NCI-H2029 treated with DMSO at 0.1 percent for 48 hours (cell line): Measurements from ENCODE around the gene ZNF132.
"Not testable (repeated sequence)": the region's sequence is repeated elsewhere in the genome, so short reads cannot be mapped to it uniquely, and the experiment has no call there.

ENCODE experiments used
- DNase-seq: peaks from one replicate; lab custom pipeline; 2025; lab: John Stamatoyannopoulos, UW

The ZNF132 gene

GRCh38 chr19:58466760-58467589, 27.0 kb upstream of the ZNF132 start, which contains the start of gene ZNF324:
ZNF324 (plus strand) TSS chr19:58467080; CDS start chr19:58469186, 2,106 bp downstream.
- DNase-seq: peak; percentile 83

- no peak for DNase-seq
Measured at GRCh38 chr19:58466089-58466759, 26.3 kb upstream of the ZNF132 start.

GRCh38 chr19:58460039-58460438, 20.1 kb upstream of the ZNF132 start:
- DNase-seq: no peak

GRCh38 chr19:58456111-58456510, 16.2 kb upstream of the ZNF132 start:
- DNase-seq: no peak

GRCh38 chr19:58455306-58455705, 15.4 kb upstream of the ZNF132 start:
- DNase-seq: no peak

- no peak for DNase-seq
Measured at GRCh38 chr19:58453743-58454142, 13.8 kb upstream of the ZNF132 start.

- peak; percentile 87 for DNase-seq
Measured at GRCh38 chr19:58451358-58452101, 11.6 kb upstream of the ZNF132 start, which contains the start of gene ZNF324B. ZNF324B (plus strand) TSS chr19:58451622; CDS start chr19:58453702, 2,080 bp downstream.

- DNase-seq: no peak
Measured at GRCh38 chr19:58450856-58451357, 11.0 kb upstream of the ZNF132 start.

GRCh38 chr19:58449980-58450379, 10.0 kb upstream of the ZNF132 start:
- DNase-seq: not testable (repeated sequence)

GRCh38 chr19:58448860-58449259, 8.9 kb upstream of the ZNF132 start:
- DNase-seq: not testable (repeated sequence)

GRCh38 chr19:58442986-58443385, 3.0 kb upstream of the ZNF132 start:
- DNase-seq: not testable (repeated sequence)

- DNase-seq: no peak
Measured at GRCh38 chr19:58440556-58440955, 603 bp upstream of the ZNF132 start.

GRCh38 chr19:58434217-58434616, 5.7 kb downstream of the ZNF132 start:
- no peak for DNase-seq

GRCh38 chr19:58429745-58430144, 10.2 kb downstream of the ZNF132 start:
- DNase-seq: no peak

GRCh38 chr19:58428617-58429016, 11.3 kb downstream of the ZNF132 start:
- DNase-seq: no peak

GRCh38 chr19:58417071-58417470, 22.9 kb downstream of the ZNF132 start:
- DNase-seq: no peak

GRCh38 chr19:58416604-58417003, 23.3 kb downstream of the ZNF132 start:
- DNase-seq: no peak

- no peak for DNase-seq
Measured at GRCh38 chr19:58409010-58409790, 30.8 kb downstream of the ZNF132 start.

- DNase-seq: peak; percentile 77
Measured at GRCh38 chr19:58408152-58409009, 31.6 kb downstream of the ZNF132 start, which contains the start of gene ZNF584. ZNF584 (plus strand) TSS chr19:58408649; CDS start chr19:58409148, 499 bp downstream.

GRCh38 chr19:58407658-58408151, 32.2 kb downstream of the ZNF132 start:
- no peak for DNase-seq
